ENCODE data around the gene EXPH5. TPM values are rescaled to one million over a fixed set of nuclear protein-coding genes. Genes with fewer than 3 reads are reported as not detected.

The EXPH5 gene
- total and polyA plus RNA-seq, 9 of the 15 experiments (the other 6 are each of a cell fraction or from before 2014, with no cell fraction given), result 1.3 to 8.5 (median 4.8) TPM

- no peak for TF ChIP-seq RFX5 (IDR thresholded peaks at IDR 0.05; ENCODE audit: low read depth, low read length)
- TF ChIP-seq EGR1 (conservative IDR thresholded peaks at IDR 0.05), result no peak
- TF ChIP-seq CEBPG (CRISPR knock-in tag; IDR thresholded peaks at IDR 0.05), result no peak
- no peak for TF ChIP-seq CEBPG (tag; conservative IDR thresholded peaks at IDR 0.05 in 1 of 2, IDR thresholded peaks at IDR 0.05 in 1 of 2)
Measured at GRCh38 chr11:108538502-108538901, 55.1 kb downstream of the EXPH5 start (continued).

- no peak overlapping the region for H3K27ac ChIP-seq (ENCODE audit: extremely low read depth, low read depth, low read length)
Measured at GRCh38 chr11:108538022-108538424, 55.5 kb downstream of the EXPH5 start.

More at GRCh38 chr11:108538022-108538424, 55.5 kb downstream of the EXPH5 start:
- ChIA-PET CTCF (ENCODE audit: low intra/inter-chr PET ratio) (no interaction called here), POLR2A (interaction anchor here (1.1 to 1.7 kb wide), 3 partner anchors 12 to 32 kb away, joined by 3 to 6 read pairs (median 3); no protein-coding TSS in a partner anchor)
- Histone ChIP-seq H4K20me1 (replicated peaks; ENCODE audit: control insufficient read depth, insufficient read depth, low read length) (no peaks in the 10 kb centered on the region), H3K9me1 (ENCODE audit: control insufficient read depth, insufficient read depth, low read length) (no peaks in the 10 kb centered on the region), H3K27me3 (ENCODE audit: control insufficient read depth in 2 of 2, insufficient read depth in 2 of 2, low read length in 2 of 2) (no peaks in the 10 kb centered on the region), H3K9ac (ENCODE audit: insufficient read depth in 1 of 2, low read depth in 2 of 2, low read length in 2 of 2) (no peak overlapping the region), H2AFZ (ENCODE audit: low read depth, low read length) (no peak overlapping the region), H3K4me1 (replicated peaks in 1 of 2; ENCODE audit: control insufficient read depth in 2 of 2, insufficient read depth in 2 of 2, low read length in 2 of 2) (peaks cover 0 to 3% of the 10 kb centered on the region in 2 experiments; a peak in 2 of 5 replicates), H3K79me2 (ENCODE audit: control insufficient read depth, insufficient read depth, low read length) (no peaks in the 10 kb centered on the region), H3K36me3 (ENCODE audit: control insufficient read depth, insufficient read depth, low read length) (peaks cover 23% of the 10 kb centered on the region; the same call in 2 of the 3 replicates), H3K4me3 (no peak overlapping the region), H3K9me3 (replicated peaks; ENCODE audit: control insufficient read depth, insufficient read depth, low read depth, low read length) (no peaks in the 10 kb centered on the region), H3K4me2 (ENCODE audit: insufficient read depth, low read length) (no peak overlapping the region)
- intact Hi-C loops (cut with micrococcal nuclease), result no loop called here
- TF ChIP-seq ZKSCAN3 (CRISPR knock-in tag; IDR thresholded peaks at IDR 0.05) (no peak), SP1 (CRISPR knock-in tag; IDR thresholded peaks at IDR 0.05) (no peak), IRF9 (tag; IDR thresholded peaks at IDR 0.05) (no peak), POLR2AphosphoS5 (IDR thresholded peaks at IDR 0.05; ENCODE audit: control insufficient read depth, insufficient read depth, low read depth, low read length) (no peak), RFX7 (CRISPR knock-in tag; IDR thresholded peaks at IDR 0.05) (no peak), NCOR1 (IDR thresholded peaks at IDR 0.05) (no peak)
- DNase-seq (ENCODE audit: extremely low read depth in 1 of 4, low spot score in 3 of 4), result no peak
- ATAC-seq, result no peak
- in situ Hi-C loops (cut with MboI), result no loop called here
- no peak for FAIRE-seq
- WGBS (ENCODE audit: insufficient coverage, low coverage, missing lambda C conversion rate), result 74% methylated on average over 8 of the region's 8 CpGs
- no TSS peak for BruUV-seq (replicated peaks)
